Measurements from ENCODE around the gene CASP1.

DNA sequence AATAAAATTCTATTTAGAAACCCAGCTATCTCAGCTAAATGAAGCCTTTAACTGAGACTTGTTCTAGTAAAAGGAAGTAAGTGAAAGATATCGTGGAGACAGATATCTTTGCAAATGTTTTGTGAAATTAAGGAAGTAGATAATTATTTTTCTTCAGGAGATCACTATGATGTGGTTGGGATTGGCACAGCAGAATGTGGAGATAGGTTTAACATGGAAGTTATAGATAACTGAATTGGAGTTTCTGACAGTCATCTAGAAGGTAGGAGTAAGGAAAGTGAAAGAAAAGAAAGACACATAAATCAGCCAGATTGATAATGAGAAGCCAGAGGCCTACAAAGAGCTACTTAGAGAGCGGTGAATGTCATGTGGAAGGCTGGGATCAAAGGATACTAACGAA is 7.3 kb downstream of the CASP1 start:
- TF ChIP-seq CTCF (IDR thresholded peaks at IDR 0.05 in 8 of 11, conservative IDR thresholded peaks at IDR 0.05 in 3 of 11) (no peak), POLR2AphosphoS5 (IDR thresholded peaks at IDR 0.05) (no peak)

Measured in spleen (tissue), 7 donors.